Vagina (tissue), 2 donors: ENCODE measurements around the gene PWWP2A. TPM values are rescaled to one million over a fixed set of nuclear protein-coding genes. Genes with fewer than 3 reads are reported as not detected.

Source experiments
- DNase-seq, 2 donors: peaks; one replicate each; pipeline ENCODE4 v3.0.0-alpha.2; 2017; ENCODE audit errors: extremely low spot score in 2 of 2
- H3K27ac ChIP-seq: fragments of 200-600 bp; sonication (generic); one replicate; pipeline ENCODE4 v1.5.1; 2019
- H3K27me3 ChIP-seq: fragments of 200-600 bp; sonication (generic); one replicate; pipeline ENCODE4 v1.5.1; 2019
- H3K36me3 ChIP-seq, 2 donors: fragments of 200-600 bp; sonication (generic); one replicate each; pipeline ENCODE4 v1.5.1; 2017 to 2019
- H3K4me1 ChIP-seq: fragments of 200-600 bp; sonication (generic); one replicate; pipeline ENCODE4 v1.5.1; 2019
- H3K4me3 ChIP-seq, 2 donors: fragments of 200-600 bp; sonication (generic); 1 replicate in 1 of 2; 2 replicates in 1 of 2; pipeline ENCODE4 v1.5.1; 2016 to 2019
- H3K9me3 ChIP-seq: fragments of 200-600 bp; sonication (generic); one replicate; pipeline ENCODE4 v1.5.1; 2019
- POLR2A ChIP-seq, 2 donors: fragments of 450-650 bp; IDR thresholded peaks; one replicate each; pipeline ENCODE4 v1.6.1; 2017; ENCODE audit warnings: antibody characterized with exemption in 2 of 2, mild to moderate bottlenecking in 2 of 2, moderate library complexity in 2 of 2
- POLR2AphosphoS5 ChIP-seq, 2 donors: sonication (generic); formaldehyde crosslinking; IDR thresholded peaks; one replicate each; pipeline ENCODE4 v1.9.0; 2017; ENCODE audit warnings: antibody characterized with exemption in 2 of 2, mild to moderate bottlenecking in 2 of 2, low read depth in 1 of 2; ENCODE audit not compliant: insufficient read depth in 1 of 2
- intact Hi-C: fragments of 100-400 bp; cut with DNase I; formaldehyde crosslinking; loops from one replicate; pipeline ENCODE4 v1.15.1; 2023
- total RNA-seq: library from RNA; depleted of rRNA; stranded (reverse); fragments of >200 nt; gene quantifications from one replicate; pipeline ENCODE4 v1.2.3, GENCODE V29; 2016
- TF ChIP-seq, protein P1 (sequence below), 3 experiments: fragments of 450-650 bp in 2 of 3; fragments of 200-600 bp in 1 of 3; sonication (generic) in 1 of 3; IDR thresholded peaks; one replicate each; pipeline ENCODE4 v1.5.1; 2017 to 2019; ENCODE audit warnings: antibody characterized with exemption in 3 of 3, mild to moderate bottlenecking in 2 of 3, moderate library complexity in 2 of 3

Gene PWWP2A
- total RNA-seq, 1 donor from 2014 or later: 19.9 TPM

DNA sequence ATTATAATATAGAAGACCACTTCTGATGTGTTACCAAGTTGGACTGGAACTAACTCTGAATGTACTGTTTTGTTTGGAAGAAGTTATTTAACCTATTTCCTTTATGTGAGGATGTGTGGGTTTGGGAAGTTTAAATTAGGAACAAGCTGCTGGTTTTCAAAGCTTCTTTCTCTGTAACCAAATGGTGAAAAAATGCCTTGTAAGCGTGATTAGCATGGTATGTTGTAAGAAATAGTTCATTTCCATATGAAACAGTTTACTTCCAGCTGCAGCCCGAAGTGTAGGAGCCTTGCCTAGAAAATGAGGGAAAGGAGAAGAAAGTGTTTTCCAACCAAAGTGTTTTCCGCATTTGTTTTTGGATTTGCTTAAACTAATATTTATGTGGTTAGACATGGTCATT is 74.3 kb downstream of the PWWP2A start:
- intact Hi-C loops: no loop called here
- no peak for DNase-seq
- Histone ChIP-seq H3K36me3 (peaks cover 0 to 22% of the 10 kb centered on the region in 2 donors), H3K9me3 (no peaks in the 10 kb centered on the region), H3K4me1 (no peaks in the 10 kb centered on the region), H3K27ac (no peak overlapping the region), H3K4me3 (no peak overlapping the region), H3K27me3 (no peaks in the 10 kb centered on the region)
- TF ChIP-seq POLR2AphosphoS5 (IDR thresholded peaks at IDR 0.05; ENCODE audit: insufficient read depth in 1 of 2, low read depth in 1 of 2) (no peak), POLR2A (IDR thresholded peaks at IDR 0.05) (no peak)
- TF ChIP-seq, protein P1, sequence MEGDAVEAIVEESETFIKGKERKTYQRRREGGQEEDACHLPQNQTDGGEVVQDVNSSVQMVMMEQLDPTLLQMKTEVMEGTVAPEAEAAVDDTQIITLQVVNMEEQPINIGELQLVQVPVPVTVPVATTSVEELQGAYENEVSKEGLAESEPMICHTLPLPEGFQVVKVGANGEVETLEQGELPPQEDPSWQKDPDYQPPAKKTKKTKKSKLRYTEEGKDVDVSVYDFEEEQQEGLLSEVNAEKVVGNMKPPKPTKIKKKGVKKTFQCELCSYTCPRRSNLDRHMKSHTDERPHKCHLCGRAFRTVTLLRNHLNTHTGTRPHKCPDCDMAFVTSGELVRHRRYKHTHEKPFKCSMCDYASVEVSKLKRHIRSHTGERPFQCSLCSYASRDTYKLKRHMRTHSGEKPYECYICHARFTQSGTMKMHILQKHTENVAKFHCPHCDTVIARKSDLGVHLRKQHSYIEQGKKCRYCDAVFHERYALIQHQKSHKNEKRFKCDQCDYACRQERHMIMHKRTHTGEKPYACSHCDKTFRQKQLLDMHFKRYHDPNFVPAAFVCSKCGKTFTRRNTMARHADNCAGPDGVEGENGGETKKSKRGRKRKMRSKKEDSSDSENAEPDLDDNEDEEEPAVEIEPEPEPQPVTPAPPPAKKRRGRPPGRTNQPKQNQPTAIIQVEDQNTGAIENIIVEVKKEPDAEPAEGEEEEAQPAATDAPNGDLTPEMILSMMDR (IDR thresholded peaks at IDR 0.05): no peak

DNA sequence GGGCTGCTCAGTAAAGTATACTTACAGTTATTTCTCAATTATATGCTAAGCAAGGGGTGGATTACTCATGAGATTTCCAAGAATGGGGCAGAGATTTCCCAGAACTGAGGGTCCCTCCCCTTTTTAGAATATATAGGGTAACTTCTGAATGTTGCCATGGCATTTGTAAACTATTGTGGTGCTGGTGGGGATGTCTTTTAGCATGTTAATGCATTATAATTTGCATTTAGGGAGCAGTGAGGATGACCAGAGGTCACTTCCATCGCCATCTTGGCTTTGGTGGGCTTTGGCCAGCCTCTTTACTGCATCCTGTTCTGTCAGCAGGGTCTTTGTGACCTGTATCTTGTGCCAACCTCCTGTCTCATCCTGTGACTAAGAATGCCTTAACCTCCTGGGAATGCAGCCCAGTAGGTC is 74.9 kb downstream of the PWWP2A start:
- Histone ChIP-seq H3K27ac (no peak overlapping the region), H3K4me1 (no peaks in the 10 kb centered on the region), H3K36me3 (peaks cover 0 to 16% of the 10 kb centered on the region in 2 donors), H3K9me3 (no peaks in the 10 kb centered on the region), H3K4me3 (no peak overlapping the region), H3K27me3 (no peaks in the 10 kb centered on the region)
- intact Hi-C loops: no loop called here
- DNase-seq: no peak
- TF ChIP-seq POLR2A (IDR thresholded peaks at IDR 0.05): no peak
- TF ChIP-seq POLR2AphosphoS5 (IDR thresholded peaks at IDR 0.05; ENCODE audit: insufficient read depth in 1 of 2, low read depth in 1 of 2): no peak
- TF ChIP-seq, protein P1 (IDR thresholded peaks at IDR 0.05): no peak

DNA sequence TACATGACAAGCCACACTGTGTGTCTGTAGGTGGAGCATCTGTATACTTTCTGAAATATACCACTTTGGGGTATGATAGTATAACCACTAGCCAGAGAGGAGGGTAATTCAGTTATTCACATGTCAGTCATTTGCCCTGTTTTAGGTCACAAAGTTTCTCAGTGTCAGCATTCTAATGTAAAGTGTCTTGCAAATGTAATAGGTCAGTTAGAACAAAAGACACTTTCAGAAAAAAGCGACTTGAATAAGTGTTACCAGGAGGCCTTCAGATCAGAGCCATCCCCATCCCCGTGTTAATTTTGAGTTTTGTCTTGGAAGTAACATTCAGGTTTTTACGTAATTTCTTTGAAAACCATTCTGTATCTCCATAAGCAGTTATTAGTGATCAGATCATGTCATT is 76.6 kb downstream of the PWWP2A start:
- H3K27me3 ChIP-seq: no peaks in the 10 kb centered on the region
- H3K4me3 ChIP-seq: no peak overlapping the region
- no peaks in the 10 kb centered on the region for H3K9me3 ChIP-seq
- TF ChIP-seq, protein P1 (IDR thresholded peaks at IDR 0.05): no peak
- TF ChIP-seq POLR2AphosphoS5 (IDR thresholded peaks at IDR 0.05; ENCODE audit: insufficient read depth in 1 of 2, low read depth in 1 of 2) (no peak), POLR2A (IDR thresholded peaks at IDR 0.05) (no peak)
- no peaks in the 10 kb centered on the region for H3K4me1 ChIP-seq
- intact Hi-C loops: no loop called here
- peaks cover 0 to 11% of the 10 kb centered on the region in 2 donors for H3K36me3 ChIP-seq
- no peak overlapping the region for H3K27ac ChIP-seq
- DNase-seq: no peak

Other genes starting within 250 kb of the PWWP2A start
- gene ADRA1B, start 203.0 kb downstream of the PWWP2A start, total RNA-seq: 0.74 TPM
- 29.7 TPM for gene TTC1, start 110.3 kb downstream of the PWWP2A start, total RNA-seq
- 2.9 TPM for gene FABP6, start 110.1 kb upstream of the PWWP2A start, total RNA-seq
- 5.6 TPM for gene CCNJL, start 193.1 kb upstream of the PWWP2A start, total RNA-seq